HL-60 (cell line): ENCODE results near the gene OR8I2.
"Not testable (repeated sequence)": the region's sequence is repeated elsewhere in the genome, so short reads cannot be mapped to it uniquely, and the experiment has no call there.

ENCODE experiments used
- CTCF ChIP-seq: IDR thresholded peaks from one replicate; pipeline ENCODE4 v1.5.1; 2011; ENCODE audit warnings: low read length, control low read depth, inconsistent platforms; ENCODE audit not compliant: insufficient read depth
- GABPA ChIP-seq: IDR thresholded peaks from 2 replicates; pipeline ENCODE4 v1.6.1; 2012; ENCODE audit warnings: low read depth
- POLR2AphosphoS5 ChIP-seq: IDR thresholded peaks from 2 replicates; pipeline ENCODE4 v1.6.1; 2012; ENCODE audit warnings: low read depth
- REST ChIP-seq: IDR thresholded peaks from 2 replicates; pipeline ENCODE4 v1.6.1; 2012; ENCODE audit warnings: low read depth; ENCODE audit not compliant: insufficient replicate concordance

- TF ChIP-seq CTCF, GABPA, POLR2AphosphoS5, REST: not testable (repeated sequence)
These were observed 35.4 kb upstream of the OR8I2 start for GRCh38 chr11:56057661-56058237.
